Measurements from ENCODE around the gene SLC6A2. TPM values are rescaled to one million over a fixed set of nuclear protein-coding genes. Genes with fewer than 3 reads are reported as not detected.

SLC6A2 gene
- total RNA-seq, 4 donors from 2014 or later = 0.47 to 0.48 TPM; not detected in 2

- no peak for DNase-seq (ENCODE audit: low spot score)
- no peak for ATAC-seq (ENCODE audit: low FRiP score)
- TF ChIP-seq, protein P1, sequence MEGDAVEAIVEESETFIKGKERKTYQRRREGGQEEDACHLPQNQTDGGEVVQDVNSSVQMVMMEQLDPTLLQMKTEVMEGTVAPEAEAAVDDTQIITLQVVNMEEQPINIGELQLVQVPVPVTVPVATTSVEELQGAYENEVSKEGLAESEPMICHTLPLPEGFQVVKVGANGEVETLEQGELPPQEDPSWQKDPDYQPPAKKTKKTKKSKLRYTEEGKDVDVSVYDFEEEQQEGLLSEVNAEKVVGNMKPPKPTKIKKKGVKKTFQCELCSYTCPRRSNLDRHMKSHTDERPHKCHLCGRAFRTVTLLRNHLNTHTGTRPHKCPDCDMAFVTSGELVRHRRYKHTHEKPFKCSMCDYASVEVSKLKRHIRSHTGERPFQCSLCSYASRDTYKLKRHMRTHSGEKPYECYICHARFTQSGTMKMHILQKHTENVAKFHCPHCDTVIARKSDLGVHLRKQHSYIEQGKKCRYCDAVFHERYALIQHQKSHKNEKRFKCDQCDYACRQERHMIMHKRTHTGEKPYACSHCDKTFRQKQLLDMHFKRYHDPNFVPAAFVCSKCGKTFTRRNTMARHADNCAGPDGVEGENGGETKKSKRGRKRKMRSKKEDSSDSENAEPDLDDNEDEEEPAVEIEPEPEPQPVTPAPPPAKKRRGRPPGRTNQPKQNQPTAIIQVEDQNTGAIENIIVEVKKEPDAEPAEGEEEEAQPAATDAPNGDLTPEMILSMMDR (IDR thresholded peaks at IDR 0.05) = no peak
Observed at GRCh38 chr16:55647343-55647742, 8.4 kb upstream of the SLC6A2 start.

DNA sequence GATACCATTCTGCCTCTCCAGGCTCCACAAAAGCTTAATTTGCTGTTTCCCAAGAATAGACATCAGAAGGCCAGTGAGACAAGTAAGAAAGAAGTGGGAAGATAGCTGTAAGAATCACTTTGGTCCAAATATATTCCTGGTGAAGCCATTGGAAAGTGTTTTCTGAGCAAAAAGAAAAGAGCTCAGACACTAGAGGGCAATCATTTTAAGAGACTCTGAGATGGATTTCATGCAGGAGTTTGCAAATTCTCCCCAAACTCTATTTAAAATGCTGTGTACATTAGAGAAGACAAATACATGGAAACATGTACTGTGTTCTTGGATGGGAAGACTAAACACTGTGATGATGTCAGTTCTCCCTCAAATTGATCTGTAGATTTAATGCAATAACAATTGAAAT lies 8.0 kb upstream of the SLC6A2 start:
- ATAC-seq (ENCODE audit: low FRiP score) = no peak
- DNase-seq (ENCODE audit: low spot score) = no peak
- TF ChIP-seq, protein P1 (IDR thresholded peaks at IDR 0.05) = no peak

- ATAC-seq (ENCODE audit: low FRiP score) (no peak), DNase-seq (ENCODE audit: low spot score) (no peak)
Observed at GRCh38 chr16:55651841-55652824, 3.7 kb upstream of the SLC6A2 start.

GRCh38 chr16:55653106-55653505 lies 2.7 kb upstream of the SLC6A2 start:
- TF ChIP-seq, protein P1 (IDR thresholded peaks at IDR 0.05) = no peak
- DNase-seq (ENCODE audit: low spot score) (no peak), ATAC-seq (ENCODE audit: low FRiP score) (no peak)

More at GRCh38 chr16:55651841-55652824, 3.7 kb upstream of the SLC6A2 start:
- TF ChIP-seq, protein P1 (IDR thresholded peaks at IDR 0.05) = no peak

DNA sequence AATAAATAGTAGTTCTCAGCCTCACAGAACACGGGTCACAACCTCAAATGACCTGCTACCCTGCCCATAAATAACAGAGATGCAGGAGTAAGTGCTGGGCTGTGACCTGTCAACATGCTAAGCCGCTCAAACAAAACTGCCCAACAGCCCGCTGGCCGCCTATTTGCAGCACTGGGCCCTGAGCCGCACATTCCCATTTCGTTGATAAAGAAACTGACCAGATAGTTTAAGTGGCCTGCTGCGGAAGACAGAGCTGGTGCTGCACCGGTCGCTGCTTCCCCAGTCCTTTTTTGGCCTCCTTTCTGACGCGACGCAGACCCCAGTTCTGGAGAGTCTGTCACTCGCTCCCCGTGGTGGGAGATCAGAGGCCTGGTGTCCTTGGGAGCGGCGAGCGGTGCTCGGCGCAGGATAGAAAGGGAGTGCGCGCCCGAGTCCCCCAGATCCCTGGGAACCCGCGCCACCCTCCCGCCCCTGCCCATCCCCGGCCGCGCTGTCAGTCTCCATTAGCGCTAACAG lies 349 bp upstream of the SLC6A2 start:
- ATAC-seq (ENCODE audit: low FRiP score) (no peak), DNase-seq (ENCODE audit: low spot score) (no peak)
- TF ChIP-seq, protein P1 (IDR thresholded peaks at IDR 0.05) = no peak

GRCh38 chr16:55656691-55657092 lies 904 bp downstream of the SLC6A2 start:
- no peak for ATAC-seq (ENCODE audit: low FRiP score)
- TF ChIP-seq, protein P1 (IDR thresholded peaks at IDR 0.05) = no peak
- DNase-seq (ENCODE audit: low spot score) = no peak
